ENCODE measurements around the gene PTPRD.

The PTPRD gene

GRCh38 chr9:8825585-8826147, 1787.1 kb downstream of the PTPRD start:
- DNase-seq (ENCODE audit: low spot score) = no peak

- DNase-seq (ENCODE audit: low spot score) = no peak
Observed at GRCh38 chr9:8823131-8823895, 1789.5 kb downstream of the PTPRD start.

GRCh38 chr9:8822667-8823025, 1790.2 kb downstream of the PTPRD start:
- no peak for DNase-seq (ENCODE audit: low spot score)

- no peak for DNase-seq (ENCODE audit: low spot score)
Observed at GRCh38 chr9:8821910-8822666, 1790.7 kb downstream of the PTPRD start.

- no peak for DNase-seq (ENCODE audit: low spot score)
Observed at GRCh38 chr9:8817335-8817734, 1795.5 kb downstream of the PTPRD start.

GRCh38 chr9:8816361-8816760, 1796.4 kb downstream of the PTPRD start:
- no peak for DNase-seq (ENCODE audit: low spot score)

GRCh38 chr9:8815931-8816330, 1796.9 kb downstream of the PTPRD start:
- no peak for DNase-seq (ENCODE audit: low spot score)

GRCh38 chr9:8815219-8815618, 1797.6 kb downstream of the PTPRD start:
- DNase-seq (ENCODE audit: low spot score) = no peak

- DNase-seq (ENCODE audit: low spot score) = no peak
Observed at GRCh38 chr9:8812888-8813287, 1799.9 kb downstream of the PTPRD start.

GRCh38 chr9:8809741-8810140, 1803.1 kb downstream of the PTPRD start:
- no peak for DNase-seq (ENCODE audit: low spot score)

- DNase-seq (ENCODE audit: low spot score) = no peak
Observed at GRCh38 chr9:8806150-8806549, 1806.7 kb downstream of the PTPRD start.

- no peak for DNase-seq (ENCODE audit: low spot score)
Observed at GRCh38 chr9:8804613-8805012, 1808.2 kb downstream of the PTPRD start.

- DNase-seq (ENCODE audit: low spot score) = no peak
Observed at GRCh38 chr9:8802242-8802641, 1810.6 kb downstream of the PTPRD start.

- no peak for DNase-seq (ENCODE audit: low spot score)
Observed at GRCh38 chr9:8800196-8800595, 1812.6 kb downstream of the PTPRD start.

GRCh38 chr9:8799615-8800014, 1813.2 kb downstream of the PTPRD start:
- no peak for DNase-seq (ENCODE audit: low spot score)

GRCh38 chr9:8799206-8799605, 1813.6 kb downstream of the PTPRD start:
- no peak for DNase-seq (ENCODE audit: low spot score)

- DNase-seq (ENCODE audit: low spot score) = no peak
Observed at GRCh38 chr9:8784838-8785237, 1828.0 kb downstream of the PTPRD start.

GRCh38 chr9:8783941-8784340, 1828.9 kb downstream of the PTPRD start:
- no peak for DNase-seq (ENCODE audit: low spot score)

GRCh38 chr9:8782237-8782636, 1830.6 kb downstream of the PTPRD start:
- no peak for DNase-seq (ENCODE audit: low spot score)

GRCh38 chr9:8781458-8781857, 1831.3 kb downstream of the PTPRD start:
- DNase-seq (ENCODE audit: low spot score) = no peak

GRCh38 chr9:8780386-8780785, 1832.4 kb downstream of the PTPRD start:
- no peak for DNase-seq (ENCODE audit: low spot score)

- no peak for DNase-seq (ENCODE audit: low spot score)
Observed at GRCh38 chr9:8779478-8779877, 1833.3 kb downstream of the PTPRD start.

- no peak for DNase-seq (ENCODE audit: low spot score)
Observed at GRCh38 chr9:8778356-8778755, 1834.4 kb downstream of the PTPRD start.
